Amniotic epithelial cell (primary cell): ENCODE measurements around the gene BMAL2.

Experiments
- DNase-seq: peaks from one replicate; pipeline ENCODE4 v3.0.0-alpha.2; 2010; ENCODE audit warnings: low read depth

Gene BMAL2, protein sequence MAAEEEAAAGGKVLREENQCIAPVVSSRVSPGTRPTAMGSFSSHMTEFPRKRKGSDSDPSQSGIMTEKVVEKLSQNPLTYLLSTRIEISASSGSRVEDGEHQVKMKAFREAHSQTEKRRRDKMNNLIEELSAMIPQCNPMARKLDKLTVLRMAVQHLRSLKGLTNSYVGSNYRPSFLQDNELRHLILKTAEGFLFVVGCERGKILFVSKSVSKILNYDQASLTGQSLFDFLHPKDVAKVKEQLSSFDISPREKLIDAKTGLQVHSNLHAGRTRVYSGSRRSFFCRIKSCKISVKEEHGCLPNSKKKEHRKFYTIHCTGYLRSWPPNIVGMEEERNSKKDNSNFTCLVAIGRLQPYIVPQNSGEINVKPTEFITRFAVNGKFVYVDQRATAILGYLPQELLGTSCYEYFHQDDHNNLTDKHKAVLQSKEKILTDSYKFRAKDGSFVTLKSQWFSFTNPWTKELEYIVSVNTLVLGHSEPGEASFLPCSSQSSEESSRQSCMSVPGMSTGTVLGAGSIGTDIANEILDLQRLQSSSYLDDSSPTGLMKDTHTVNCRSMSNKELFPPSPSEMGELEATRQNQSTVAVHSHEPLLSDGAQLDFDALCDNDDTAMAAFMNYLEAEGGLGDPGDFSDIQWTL

DNA sequence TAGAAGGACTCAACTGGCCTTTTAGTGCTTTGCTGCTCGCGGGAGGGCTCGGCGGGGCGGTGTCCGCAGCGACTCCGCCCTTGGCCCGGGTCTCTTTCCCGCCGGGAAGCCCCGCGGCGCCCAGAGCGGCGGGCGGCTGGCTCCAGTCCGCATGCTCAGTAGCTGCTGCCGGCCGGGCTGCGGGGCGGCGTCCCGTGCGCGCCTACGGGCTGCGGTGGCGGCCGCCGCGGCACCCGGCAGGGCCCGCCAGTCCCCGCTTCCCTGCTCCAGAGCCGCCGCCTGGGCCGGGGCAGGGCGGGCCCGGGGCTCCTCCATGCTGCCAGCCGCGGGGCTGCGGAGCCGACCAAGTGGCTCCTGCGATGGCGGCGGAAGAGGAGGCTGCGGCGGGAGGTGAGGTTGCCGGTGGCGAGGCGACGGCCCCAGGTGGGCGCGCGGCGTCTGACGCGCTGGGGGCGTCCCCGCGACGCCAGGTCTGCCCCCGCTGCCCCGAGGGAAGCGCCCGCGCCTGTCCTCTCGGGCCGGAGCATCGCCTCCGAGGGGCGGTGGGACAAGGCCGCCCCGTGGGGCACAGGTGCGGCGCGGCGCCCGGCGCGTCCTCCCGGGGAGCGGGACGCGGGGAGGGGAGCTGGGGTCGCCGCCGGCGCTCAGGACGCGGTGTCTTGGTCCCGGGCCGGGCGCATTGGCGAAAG, at the start of gene BMAL2:
TSS of gene BMAL2 (plus strand) at position 123 of the 689 bp plus-strand sequence. CDS start at position 360, 237 bp downstream.
- DNase-seq: no peak

DNA sequence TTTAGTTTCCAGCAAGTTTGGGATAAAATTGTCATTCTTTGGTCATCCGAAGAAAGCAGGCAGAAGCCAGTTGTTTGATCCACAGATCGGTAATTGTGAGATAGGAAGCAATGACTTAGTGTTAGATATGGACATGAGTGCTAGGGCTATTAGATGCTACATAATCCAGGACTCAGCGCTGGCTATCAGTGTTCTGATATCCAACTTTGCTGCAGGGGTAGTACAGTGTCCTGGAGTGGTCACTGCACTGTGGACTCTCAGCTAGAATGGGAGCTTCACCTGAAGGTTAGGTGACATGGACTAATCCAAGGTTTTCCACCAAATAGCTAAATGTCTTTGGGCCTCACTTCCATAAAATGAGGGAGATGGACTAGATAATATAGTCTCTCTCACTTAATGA, 48.6 kb upstream of the BMAL2 start:
- no peak for DNase-seq

GRCh38 chr12:27284751-27285150, 47.9 kb upstream of the BMAL2 start:
- peak; percentile 69 for DNase-seq

- DNase-seq: peak; percentile 34
Measured at GRCh38 chr12:27285403-27285802, 47.2 kb upstream of the BMAL2 start.

DNA sequence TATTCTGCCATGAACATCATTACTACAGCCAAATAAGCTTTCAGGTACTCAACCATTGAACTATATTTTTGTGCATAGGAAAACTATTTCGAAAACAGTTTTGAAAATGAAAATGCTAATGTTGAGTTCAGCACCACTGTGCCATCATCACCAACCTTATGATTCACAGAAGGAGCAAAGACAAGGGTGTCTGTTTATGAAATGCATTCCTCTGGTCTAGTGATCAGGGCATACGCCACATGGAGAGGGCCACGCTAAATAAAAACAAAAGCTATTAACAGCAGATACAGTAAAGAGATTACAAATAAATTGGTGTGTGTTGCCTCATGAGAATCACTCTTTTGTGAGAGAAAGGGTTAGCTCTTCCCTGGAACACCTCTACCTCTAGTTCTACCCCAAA, 43.2 kb upstream of the BMAL2 start:
- DNase-seq: peak; percentile 23

- no peak for DNase-seq
Measured at GRCh38 chr12:27290501-27291168, 42.0 kb upstream of the BMAL2 start.

DNA sequence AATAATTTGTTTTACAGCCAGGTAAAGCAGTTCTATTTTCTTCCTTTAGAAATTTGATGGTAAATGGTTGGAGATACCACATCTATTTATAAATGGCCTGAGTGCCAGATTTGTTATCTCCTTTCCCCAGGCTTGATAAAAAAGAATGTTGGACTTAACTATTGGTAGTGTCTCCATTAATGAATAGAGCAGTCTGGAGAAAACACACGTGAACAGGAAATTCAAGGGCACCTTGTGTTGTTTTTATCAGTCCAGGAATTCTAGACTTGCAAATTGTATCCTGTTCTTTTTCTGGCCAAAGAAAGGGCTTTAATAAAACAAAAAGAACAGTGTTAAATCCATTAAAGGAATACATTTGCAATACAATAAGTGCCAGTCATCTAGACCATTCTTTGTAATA, 40.8 kb upstream of the BMAL2 start:
- no peak for DNase-seq

DNA sequence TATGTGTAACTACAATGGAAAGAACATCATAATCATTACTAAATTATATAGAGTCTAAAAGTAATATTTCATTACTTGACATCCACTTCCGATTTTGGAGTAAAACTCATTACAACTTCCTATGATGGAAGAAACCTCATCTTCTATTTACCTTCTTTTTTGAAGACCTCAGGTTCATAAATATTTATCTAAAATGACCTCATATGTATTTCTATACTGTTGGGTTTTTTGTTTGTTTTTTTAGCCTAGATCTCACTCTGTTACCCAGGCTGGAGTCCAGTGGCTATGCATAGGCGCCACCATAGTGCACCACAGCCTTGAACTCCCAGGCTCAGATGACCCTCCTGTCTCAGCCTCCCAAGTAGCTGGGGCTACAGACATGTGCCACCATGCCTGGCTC, 39.9 kb upstream of the BMAL2 start:
- no peak for DNase-seq

GRCh38 chr12:27293463-27293862, 39.2 kb upstream of the BMAL2 start:
- peak; percentile 63 for DNase-seq

DNA sequence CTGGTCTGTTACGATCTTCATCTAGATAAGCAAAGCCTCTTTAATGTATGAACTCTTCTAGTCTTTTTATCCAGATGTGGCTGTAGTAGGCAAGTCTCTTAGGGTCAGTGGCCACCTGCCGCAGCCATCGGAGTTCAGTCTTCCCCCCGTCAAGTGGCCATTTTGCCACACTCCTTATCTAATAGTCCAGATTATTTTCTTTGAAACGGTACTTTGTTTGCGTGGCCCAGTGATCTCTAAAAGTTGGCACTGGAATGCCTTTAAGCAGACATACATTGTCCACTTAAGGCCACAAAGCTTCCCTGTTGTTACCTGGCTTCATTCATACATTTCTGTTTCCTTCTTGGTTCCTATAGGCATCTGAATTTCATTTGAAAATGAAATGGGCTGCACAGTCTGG, 36.0 kb upstream of the BMAL2 start:
- DNase-seq: no peak

DNA sequence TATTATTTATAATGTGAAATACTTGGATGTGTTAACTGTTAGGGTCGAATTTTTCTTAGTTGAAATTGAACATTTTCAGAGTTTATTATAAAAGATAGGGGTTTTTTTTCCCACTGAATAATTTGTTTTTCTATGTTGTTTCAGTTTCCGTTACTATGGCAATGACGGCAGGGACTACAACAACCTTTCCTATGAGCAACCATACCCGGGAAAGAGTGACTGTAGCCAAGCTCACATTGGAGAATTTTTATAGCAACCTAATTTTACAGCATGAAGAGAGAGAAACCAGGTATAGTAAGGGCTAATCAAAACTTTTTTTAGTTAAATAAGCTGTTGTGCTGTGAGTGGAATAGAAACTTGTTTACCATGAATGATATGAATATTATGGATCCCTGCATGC, 35.1 kb upstream of the BMAL2 start:
- DNase-seq: no peak

DNA sequence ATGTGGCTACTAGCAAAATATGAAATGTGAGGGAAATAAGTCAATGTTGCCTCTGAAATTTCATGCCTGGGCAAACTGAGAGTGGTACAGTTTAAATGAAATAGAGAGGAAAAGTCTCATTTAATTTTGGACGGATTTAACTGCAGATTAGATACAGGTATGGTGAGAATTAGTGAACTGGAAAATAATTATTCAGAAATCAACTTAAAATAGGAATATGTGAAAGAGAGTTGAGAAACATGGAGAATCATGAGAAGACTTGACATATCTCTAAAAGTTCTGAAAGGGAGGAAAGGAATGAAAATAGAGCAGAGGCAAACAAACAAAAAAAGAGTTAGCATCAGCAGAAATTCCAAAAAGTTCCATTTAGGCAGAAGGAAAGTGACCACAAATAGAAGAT, 33.5 kb upstream of the BMAL2 start:
- no peak for DNase-seq

DNA sequence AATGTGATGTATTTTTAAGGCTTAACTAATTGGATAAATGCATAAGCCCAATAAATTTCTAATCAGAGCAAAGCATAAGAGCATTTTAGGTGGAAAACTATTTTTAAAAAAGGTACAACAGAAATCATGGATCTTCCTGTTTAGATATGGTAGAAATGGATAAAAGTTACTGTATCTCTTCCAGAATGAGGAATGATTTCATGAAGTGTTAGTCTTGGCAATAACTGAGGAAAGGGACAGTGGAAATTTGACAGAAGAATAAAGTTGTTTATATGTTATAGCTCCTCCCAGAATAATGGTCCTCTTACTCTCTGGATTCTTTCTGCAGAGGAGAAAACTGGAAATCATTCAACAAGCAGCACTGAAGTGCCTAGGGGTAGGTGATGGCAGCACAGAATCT, 32.4 kb upstream of the BMAL2 start:
- DNase-seq: no peak

- DNase-seq: no peak
Measured at GRCh38 chr12:27303139-27304111, 29.2 kb upstream of the BMAL2 start.

- no peak for DNase-seq
Measured at GRCh38 chr12:27304856-27305255, 27.8 kb upstream of the BMAL2 start.

DNA sequence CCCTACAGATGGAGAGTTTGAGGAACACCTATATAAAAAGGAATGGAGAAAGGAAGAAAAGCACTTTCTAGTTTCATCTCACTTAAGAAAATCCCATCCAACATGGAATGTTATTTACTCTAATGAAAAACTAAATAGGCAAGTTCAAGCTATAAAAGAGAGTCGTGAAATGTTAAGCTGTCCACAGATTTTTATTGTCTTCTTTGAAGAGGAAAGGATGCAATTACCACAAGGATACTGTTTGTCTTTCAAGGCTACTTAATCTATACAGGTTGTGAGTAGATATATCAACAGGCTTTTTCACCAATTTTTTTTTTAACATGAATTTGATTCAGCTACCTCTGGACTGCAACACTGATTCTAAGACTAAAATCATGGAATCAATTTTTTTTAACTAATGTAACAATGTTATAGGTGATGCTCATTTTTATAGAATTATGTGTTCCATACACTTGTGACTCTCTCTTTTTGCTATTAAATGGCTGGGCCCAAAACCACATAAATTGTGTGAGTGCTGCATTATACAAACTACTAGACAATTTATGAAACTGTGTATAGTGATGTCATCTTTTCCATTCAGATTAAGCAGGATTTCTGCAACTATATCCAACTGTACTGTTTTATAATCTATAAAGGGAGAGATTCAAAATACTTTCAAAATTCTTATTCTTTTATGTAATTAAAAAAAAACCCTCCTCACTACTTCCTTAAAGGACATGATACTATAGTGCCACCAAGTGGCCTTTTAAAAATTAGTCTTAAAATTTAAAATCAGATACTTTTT, 26.8 kb upstream of the BMAL2 start:
- DNase-seq: peak; percentile 55

GRCh38 chr12:27309293-27309994, 23.2 kb upstream of the BMAL2 start:
- DNase-seq: no peak

DNA sequence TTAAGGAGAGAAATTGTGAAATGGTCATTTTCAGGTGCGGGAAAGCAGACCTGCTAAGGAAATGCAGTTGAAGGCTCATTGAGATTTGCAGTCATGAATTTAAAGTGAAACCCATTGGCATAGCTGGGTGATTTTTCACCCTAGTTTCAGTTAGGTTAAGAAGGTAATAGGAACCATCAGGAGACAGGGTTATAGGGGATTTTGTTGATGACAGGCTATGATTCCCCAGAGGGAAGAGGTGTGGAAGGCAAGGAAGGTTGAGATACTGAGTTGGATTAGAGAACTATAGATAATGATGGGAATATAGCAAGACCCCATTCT, 22.7 kb upstream of the BMAL2 start:
- DNase-seq: no peak

DNA sequence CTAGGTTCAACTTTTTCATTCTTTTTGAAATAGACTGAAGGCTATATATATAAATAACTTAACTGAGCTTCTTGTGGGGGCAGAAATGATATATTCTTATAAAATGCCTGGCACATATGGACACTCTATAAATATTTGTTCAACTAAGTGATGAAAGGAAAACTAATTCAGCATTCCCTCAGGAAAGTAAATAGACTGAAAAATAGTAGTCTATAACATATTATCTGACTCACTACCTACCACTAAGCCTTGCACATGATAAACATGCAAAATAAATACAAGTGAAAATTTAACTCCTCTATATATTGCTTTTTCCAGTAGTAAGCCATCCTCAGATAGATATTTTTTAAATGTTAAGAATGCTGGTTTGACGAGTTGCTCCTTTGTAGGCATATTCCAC, 15.7 kb upstream of the BMAL2 start:
- no peak for DNase-seq

DNA sequence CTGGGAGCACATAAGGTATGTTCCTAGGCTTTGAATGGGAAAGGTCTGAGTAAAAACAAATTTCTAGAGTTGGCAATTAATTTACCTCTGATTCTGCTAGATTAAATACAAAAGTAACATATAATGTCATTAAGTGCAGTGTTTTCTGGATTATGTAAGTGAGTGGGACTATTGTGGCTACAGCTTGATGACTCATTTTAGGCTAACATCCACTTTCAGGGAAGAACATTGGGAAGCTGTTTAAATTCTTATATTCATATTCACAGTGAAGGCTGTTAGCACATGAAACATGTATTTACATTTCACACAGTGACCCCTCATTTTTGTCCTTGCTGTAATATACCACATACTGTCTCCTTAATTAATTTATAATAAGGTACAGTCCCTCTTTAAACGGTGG, 13.2 kb upstream of the BMAL2 start:
- DNase-seq: peak; percentile 68
